SHP77 (cell line): ENCODE results near the gene CLCNKB.
A peak's percentile ranks its signal among the peaks of the same experiment; 100 is the strongest.
"Not testable (repeated sequence)": the region's sequence is repeated elsewhere in the genome, so short reads cannot be mapped to it uniquely, and the experiment has no call there.

Experiments
- DNase-seq, 2 experiments: peaks; one replicate each; lab custom pipeline; 2025; lab: John Stamatoyannopoulos, UW

The CLCNKB gene

GRCh38 chr1:16061266-16061665, 17.7 kb downstream of the CLCNKB start:
- DNase-seq, result no peak

DNA sequence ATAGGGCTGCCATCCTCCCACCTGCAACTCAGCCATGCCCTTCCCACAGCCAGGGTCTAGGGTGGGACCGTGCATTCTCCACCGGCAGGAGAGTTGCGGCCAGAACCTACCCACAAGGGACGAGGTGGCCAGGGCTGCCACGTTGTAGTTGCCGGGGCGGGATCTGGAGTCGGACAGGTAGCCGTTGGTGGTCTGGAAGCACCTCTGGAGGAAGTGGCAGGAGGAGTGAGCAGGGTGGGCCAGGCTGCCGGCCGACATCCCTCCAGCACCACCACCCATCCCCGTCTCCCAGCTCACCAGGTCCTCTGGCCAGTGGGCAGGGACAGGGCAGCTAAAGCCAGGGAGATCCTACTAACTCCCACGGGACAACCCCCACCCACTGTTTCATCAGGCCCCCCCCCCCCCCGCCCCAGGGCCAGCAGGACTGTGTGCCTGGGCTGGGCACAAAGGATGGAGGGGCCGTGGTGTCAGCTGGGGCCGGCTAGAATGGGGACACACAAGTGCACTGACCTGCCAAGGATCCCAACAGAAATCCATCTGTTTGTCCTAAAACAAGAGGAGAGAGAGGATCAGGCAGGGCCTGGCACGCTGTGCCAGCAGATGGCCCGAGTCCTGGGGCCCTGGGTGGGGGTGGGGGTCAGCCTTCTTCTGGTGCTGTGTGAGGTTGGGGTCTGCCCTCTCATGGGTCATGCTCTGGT, 18.6 kb downstream of the CLCNKB start:
- DNase-seq, result not testable (repeated sequence)

GRCh38 chr1:16062687-16063075, 19.1 kb downstream of the CLCNKB start:
- not testable (repeated sequence) for DNase-seq

DNA sequence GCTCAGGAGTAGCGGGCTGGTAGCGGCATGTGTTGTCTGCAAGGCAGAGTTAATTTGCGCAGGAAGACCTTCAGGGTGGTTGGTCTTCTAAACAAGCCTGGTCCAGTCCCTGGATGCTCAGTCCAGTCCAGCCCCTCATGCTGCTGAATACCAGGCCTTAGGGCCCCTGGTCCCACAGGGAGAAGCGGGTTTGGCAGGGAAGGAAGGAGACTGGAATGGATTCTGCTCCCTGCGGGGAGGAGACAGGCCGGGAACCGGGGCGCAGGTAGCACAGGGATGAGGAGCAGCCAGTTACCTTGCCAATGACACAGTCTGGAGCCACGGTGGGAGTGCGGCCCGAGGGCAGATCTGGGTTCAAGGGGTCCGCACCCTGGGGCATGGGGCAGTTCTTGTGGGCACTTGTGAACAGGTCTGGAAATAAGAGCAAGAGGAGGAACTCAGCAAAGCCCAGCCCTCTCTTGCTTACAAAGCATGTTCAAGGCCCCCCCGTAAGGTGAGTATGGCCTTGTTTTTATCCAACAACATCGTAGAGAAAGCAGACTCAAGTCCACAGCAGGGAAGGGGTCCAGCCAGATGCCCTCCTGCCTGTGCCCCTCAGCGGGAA, 19.7 kb downstream of the CLCNKB start:
- no peak for DNase-seq

DNA sequence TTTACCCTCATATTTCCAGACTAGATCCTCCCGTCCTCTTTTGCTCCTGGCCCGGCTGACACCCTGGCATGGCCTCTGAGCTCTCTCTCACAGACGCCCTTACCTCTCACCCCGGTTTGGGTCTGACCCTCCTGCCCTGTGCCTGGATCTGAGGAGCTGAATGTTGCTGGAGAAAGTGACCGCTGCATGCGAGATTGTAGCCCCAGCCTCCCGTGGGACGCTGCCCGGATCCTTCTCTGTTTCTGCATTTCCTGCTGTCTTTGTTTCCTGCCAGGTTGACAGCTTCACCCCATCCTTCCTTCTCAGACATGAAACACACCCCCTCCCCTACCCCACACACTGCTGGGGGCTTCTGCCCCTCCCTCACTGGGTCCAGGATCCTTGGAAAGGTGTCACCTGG, 20.3 kb downstream of the CLCNKB start:
- DNase-seq, result no peak

DNA sequence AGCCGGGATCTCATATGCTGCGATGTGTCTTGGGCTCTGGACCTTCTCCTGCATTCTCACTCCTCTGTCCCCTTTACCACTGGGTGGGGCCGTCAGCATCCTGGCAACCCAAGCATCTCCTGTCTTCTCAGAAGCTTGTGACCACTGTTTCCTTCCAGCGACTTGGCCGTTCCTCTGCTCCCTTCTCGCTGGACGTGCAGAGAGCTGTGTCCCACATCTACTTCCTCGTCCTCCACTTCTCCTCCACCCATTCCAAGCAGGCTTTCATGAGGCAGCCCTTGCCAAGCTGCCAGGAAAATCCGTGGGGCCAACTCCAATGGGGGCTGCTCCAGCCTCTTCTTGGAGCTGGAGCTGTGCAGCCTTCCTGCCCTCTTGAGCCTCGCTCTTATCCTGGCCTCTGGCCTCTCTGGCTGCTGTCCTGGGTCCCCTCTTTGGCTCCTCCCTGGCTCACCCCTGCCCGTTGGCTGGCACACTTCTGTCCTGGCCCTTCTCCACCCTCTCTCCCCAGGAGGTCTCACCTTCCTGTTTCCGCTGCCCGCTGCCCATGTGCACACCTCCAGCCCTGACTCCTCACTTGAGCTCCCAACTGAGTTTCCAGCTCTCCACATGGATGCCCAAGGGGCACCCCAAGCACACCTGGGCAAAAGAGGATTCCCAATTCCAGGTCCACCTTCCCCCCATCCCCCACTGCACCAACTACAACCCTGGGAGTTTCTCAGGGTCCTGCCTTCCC, 21.1 kb downstream of the CLCNKB start:
- DNase-seq, result no peak

- no peak for DNase-seq
These were observed 21.6 kb downstream of the CLCNKB start for GRCh38 chr1:16065269-16065576.

GRCh38 chr1:16066245-16066644, 22.7 kb downstream of the CLCNKB start:
- no peak for DNase-seq

DNA sequence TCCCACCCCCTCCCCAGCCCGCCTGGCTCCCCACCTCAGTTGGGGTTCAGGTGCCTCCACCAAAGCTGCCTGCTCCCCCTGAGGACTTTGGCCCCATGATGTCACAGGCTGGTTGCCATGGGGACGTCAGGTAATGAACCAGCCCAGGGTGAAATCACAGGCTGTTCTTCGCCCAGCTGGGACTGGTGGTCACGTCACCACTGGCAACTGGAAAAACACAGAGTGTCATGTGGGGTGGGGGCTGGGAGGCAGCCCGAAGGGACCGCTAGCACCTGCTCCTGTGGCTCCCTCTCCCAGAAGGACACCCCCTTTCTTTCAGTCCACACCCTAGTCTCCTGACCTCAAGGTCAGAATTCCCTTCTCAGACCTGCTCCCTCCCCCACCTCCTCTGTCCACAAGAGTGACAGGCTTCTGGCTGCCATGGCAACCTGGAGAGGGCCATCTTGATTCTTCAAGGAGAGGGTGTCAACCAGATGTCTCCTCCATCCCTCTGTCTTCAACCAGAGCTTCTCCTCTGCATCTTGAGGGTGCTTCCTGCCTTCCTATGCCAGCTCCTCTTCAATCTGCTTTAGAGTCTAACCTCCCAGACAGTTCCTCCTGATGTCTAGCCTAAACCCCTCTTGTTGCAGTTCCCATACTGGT, 23.7 kb downstream of the CLCNKB start:
- peak; percentile 39 to 60 for DNase-seq

DNA sequence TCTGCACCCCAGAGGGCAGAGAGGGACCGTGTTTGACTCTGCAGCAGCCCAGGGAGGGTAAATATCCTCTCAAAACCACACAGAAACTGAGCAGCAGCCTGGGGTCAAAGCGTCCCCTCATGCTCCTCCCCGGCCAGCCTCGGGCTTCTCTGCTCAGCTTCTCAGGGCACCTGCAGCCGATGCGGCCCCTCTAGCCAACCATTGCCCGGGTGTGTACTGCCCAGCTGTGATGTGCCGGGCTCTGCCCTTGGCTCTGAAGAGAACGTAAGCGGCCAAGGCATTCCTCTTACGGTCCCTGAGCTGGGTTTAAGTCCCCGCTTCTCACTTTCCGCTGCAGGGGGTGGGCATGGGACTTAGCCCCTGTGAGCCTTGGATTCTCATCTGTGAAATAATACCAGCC, 24.4 kb downstream of the CLCNKB start:
- no peak for DNase-seq

GRCh38 chr1:16068356-16069270, 25.0 kb downstream of the CLCNKB start:
- DNase-seq, result peak in 1 of 2 experiments; percentile 14

GRCh38 chr1:16070640-16071355, 27.2 kb downstream of the CLCNKB start:
- DNase-seq, result no peak

DNA sequence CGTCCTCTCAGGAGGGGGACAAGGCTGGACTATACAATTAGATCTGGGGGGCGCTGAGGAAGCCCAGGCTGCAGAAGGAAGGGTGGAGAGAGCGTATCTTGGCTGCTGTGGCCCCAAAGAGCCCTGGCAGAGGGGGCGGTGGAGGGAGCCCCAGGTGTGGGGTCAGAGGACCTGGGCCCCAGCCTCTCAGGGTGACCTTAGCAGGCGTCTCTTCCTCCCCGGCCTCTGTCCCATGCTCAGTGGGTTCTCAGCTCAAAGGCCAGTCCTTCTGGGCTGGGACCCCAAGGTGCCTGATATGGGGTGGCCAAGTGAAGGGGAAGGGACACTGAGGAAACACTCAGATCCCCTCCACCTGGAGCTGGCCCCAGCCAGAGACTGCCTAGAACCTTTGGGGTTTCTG, 28.0 kb downstream of the CLCNKB start:
- DNase-seq, result no peak

DNA sequence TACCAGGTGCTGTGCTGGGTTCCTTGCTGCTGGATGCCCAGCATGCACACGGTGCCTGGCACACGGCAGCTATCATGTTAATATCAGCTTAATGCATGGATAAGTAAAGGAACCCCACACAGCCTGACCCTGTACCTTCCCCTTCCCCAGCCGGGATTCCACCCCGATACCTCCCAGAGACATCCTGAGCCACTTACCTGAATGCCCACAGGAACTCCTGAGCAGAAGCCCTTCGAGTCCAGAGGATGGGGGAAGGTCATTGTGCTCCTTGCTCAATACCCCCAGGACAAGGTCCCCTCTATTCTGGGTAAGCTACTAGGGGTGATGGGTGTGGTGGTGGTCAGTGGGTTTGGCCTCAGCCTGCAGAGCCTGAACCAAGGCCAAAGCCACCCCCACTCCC, 28.5 kb downstream of the CLCNKB start:
- DNase-seq, result no peak

- no peak for DNase-seq
These were observed 29.3 kb downstream of the CLCNKB start for GRCh38 chr1:16072616-16073484.

- DNase-seq, result no peak
These were observed 30.0 kb downstream of the CLCNKB start, which contains the start of gene FAM131C for GRCh38 chr1:16073490-16074119. TSS of gene FAM131C (minus strand) at chr1:16073651. CDS start at chr1:16073442, 209 bp downstream.

DNA sequence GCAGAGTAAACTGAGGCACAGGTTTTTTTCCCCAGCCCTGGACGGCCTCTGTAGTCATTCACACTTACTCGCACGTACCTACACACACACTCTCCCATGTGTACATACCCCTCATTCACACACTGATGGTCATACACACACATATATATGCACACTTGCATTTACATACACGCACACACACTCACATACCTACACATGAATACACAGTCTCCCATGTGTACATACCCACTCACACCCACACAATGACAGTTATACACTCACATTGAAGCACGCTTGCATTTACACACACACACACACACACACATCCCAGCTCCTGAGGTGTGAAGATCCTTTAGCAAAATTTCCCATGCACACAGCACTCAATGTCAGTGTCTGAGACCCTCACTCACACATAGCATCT, 30.6 kb downstream of the CLCNKB start:
- no peak for DNase-seq

DNA sequence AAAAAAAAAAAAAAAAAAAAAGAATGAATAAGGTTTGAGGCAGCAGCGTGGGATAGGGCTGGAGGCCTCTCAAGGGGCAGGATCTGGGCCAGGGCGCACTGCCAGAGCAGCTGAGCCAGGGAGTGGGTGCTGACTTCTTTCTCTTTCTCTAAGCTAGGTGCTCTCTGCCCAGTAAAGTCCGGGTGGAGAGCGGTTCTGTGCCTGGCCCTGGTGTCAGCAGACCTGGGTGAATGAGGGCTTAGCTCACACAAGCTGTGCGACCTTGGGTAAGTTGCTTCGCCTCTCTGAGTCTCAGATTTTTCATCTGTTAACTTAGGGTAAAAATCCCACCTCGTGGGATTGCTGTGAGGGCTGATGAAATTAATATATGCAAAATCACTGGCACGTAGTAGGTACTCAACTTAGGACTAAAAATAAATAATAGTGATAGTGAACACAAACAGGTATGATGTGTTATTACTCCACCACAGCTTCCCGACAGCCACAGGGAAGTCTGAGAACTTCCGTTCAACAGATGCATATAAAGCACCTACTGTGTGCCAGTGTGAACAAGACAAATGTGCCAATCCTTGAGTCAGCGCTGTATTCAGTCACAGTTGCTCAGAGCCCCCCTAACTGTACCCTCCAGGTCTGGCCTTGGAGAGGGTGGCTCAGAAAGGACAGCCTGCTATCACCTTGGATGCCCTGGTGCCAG, 31.9 kb downstream of the CLCNKB start:
- DNase-seq, result no peak
